ENCODE measurements around the gene CELF3. TPM values are rescaled to one million over a fixed set of nuclear protein-coding genes. Genes with fewer than 3 reads are reported as not detected.
"Not testable (repeated sequence)": the region's sequence is repeated elsewhere in the genome, so short reads cannot be mapped to it uniquely, and the experiment has no call there.

CELF3 gene
- polyA plus RNA-seq, 1 of the 3 experiments (the other 2 are of a cell fraction), result 0.25 TPM

DNA sequence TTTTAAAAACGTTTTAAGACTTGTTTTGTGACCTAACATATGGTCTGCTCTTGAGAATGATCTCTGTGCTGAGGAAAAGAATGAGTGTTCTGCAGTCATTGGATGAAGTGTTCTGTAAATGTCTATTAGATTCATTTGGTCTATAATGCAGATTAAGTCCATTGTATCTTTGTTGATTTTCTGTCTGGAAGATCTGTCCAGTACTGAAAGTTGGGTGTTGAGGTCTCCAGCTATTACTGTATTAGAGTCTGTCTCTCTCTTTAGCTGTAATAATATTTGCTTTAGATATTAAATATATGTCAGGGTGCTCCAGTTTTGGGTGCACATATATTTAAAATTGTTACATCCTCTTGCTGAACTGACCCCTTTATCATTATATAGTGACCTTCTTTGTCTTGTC is 43.2 kb downstream of the CELF3 start (continued):
- TF ChIP-seq FOSL2 (IDR thresholded peaks at IDR 0.05; ENCODE audit: borderline replicate concordance, low read depth), result no peak
- TF ChIP-seq RCOR1 (IDR thresholded peaks at IDR 0.05; ENCODE audit: low read length), result no peak
- no peak for TF ChIP-seq ZBTB33 (IDR thresholded peaks at IDR 0.05; ENCODE audit: borderline replicate concordance, low read depth)
- no peak for TF ChIP-seq TAF1 (IDR thresholded peaks at IDR 0.05; ENCODE audit: borderline replicate concordance, low read depth, low read length)
- TF ChIP-seq MXI1 (IDR thresholded peaks at IDR 0.05; ENCODE audit: low read depth, low read length), result no peak
- TF ChIP-seq, protein P1, sequence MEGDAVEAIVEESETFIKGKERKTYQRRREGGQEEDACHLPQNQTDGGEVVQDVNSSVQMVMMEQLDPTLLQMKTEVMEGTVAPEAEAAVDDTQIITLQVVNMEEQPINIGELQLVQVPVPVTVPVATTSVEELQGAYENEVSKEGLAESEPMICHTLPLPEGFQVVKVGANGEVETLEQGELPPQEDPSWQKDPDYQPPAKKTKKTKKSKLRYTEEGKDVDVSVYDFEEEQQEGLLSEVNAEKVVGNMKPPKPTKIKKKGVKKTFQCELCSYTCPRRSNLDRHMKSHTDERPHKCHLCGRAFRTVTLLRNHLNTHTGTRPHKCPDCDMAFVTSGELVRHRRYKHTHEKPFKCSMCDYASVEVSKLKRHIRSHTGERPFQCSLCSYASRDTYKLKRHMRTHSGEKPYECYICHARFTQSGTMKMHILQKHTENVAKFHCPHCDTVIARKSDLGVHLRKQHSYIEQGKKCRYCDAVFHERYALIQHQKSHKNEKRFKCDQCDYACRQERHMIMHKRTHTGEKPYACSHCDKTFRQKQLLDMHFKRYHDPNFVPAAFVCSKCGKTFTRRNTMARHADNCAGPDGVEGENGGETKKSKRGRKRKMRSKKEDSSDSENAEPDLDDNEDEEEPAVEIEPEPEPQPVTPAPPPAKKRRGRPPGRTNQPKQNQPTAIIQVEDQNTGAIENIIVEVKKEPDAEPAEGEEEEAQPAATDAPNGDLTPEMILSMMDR (IDR thresholded peaks at IDR 0.05), result no peak
- TF ChIP-seq GABPA (IDR thresholded peaks at IDR 0.05; ENCODE audit: low read depth), result no peak
- TF ChIP-seq, protein P2, sequence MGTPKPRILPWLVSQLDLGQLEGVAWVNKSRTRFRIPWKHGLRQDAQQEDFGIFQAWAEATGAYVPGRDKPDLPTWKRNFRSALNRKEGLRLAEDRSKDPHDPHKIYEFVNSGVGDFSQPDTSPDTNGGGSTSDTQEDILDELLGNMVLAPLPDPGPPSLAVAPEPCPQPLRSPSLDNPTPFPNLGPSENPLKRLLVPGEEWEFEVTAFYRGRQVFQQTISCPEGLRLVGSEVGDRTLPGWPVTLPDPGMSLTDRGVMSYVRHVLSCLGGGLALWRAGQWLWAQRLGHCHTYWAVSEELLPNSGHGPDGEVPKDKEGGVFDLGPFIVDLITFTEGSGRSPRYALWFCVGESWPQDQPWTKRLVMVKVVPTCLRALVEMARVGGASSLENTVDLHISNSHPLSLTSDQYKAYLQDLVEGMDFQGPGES (IDR thresholded peaks at IDR 0.05; ENCODE audit: low read depth, low read length), result no peak
- TF ChIP-seq RFX5 (IDR thresholded peaks at IDR 0.05; ENCODE audit: low read length), result no peak
- no peak for TF ChIP-seq NFIC (IDR thresholded peaks at IDR 0.05; ENCODE audit: borderline replicate concordance)
- no peak for TF ChIP-seq YY1 (IDR thresholded peaks at IDR 0.05; ENCODE audit: low read depth)

DNA sequence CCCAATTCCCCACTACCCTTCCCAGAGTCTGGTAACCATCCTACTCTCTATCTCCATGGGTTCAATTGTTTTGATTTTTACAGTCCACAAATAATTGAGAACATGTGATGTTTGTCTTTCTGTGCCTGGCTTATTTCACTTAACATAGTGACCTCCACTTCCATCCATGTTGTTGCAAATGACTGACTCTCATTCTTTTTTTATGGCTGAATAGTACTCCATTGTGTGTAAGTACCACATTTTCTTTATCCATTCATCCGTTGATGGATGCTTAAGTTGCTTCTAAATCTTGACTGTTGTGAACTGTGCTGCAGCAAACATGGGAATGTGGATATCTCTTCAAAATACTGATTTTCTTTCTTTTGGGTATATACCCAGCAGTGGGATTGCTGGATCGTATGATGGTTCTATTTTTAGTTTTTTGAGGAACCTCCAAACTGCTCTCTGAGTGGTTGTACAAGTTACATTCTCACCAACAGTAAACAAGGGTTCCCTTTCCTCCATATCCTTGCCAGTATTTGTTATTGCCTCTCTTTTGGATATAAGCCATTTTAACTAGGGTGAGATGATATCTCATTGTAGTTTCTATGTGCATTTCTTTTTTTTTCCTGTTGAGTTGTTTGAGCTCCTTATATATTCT is 46.4 kb downstream of the CELF3 start:
- H4K20me1 ChIP-seq (ENCODE audit: insufficient read depth); H3K4me1 ChIP-seq (ENCODE audit: control insufficient read depth in 1 of 2, insufficient read depth in 2 of 2, low read depth in 1 of 2, low read length in 1 of 2): not testable (repeated sequence)

More for the DNA sequence above, 46.4 kb downstream of the CELF3 start:
- H2AFZ ChIP-seq (ENCODE audit: low read depth); H3F3A ChIP-seq (replicated peaks; ENCODE audit: insufficient read depth); H3K27me3 ChIP-seq (ENCODE audit: insufficient read depth); H3K4me3 ChIP-seq (ENCODE audit: low read depth in 2 of 2, low read length in 1 of 2); H3K9ac ChIP-seq; H3K27ac ChIP-seq (ENCODE audit: low read depth in 2 of 2, low read length in 1 of 2); POLR2A ChIA-PET; DNase-seq; H3K4me2 ChIP-seq; H3K9me3 ChIP-seq; H3K9me2 ChIP-seq: not testable (repeated sequence)
- Histone ChIP-seq H3K36me3 (replicated peaks in 1 of 2; ENCODE audit: control insufficient read depth in 1 of 2, insufficient read depth in 2 of 2, low read length in 1 of 2) (peaks cover 35 to 53% of the 10 kb centered on the region in 2 experiments), H3K79me2 (ENCODE audit: insufficient read depth) (peaks cover 15% of the 10 kb centered on the region; the same call in 1 of the 2 replicates)
- WGBS (ENCODE audit: low lambda C conversion rate), result 100% methylated on average over 2 of the region's 2 CpGs
- CTCF ChIA-PET, result interaction anchor here (0.9 to 1.6 kb wide), 4 partner anchors 21 to 150 kb away, joined by 3 to 4 read pairs (median 4); no protein-coding TSS in a partner anchor

All from SK-N-SH (cell line).